Mucosa of stomach (tissue), 1 donor: ENCODE measurements around the gene SHOC2.

Source experiments
- H3K27me3 ChIP-seq: one replicate; pipeline ENCODE4 v1.7.0; 2013; ENCODE audit warnings: mild to moderate bottlenecking, low read length; ENCODE audit not compliant: control insufficient read depth, insufficient read depth
- H3K36me3 ChIP-seq: one replicate; pipeline ENCODE4 v1.7.0; 2013; ENCODE audit warnings: low read length; ENCODE audit not compliant: control insufficient read depth, insufficient read depth
- H3K4me1 ChIP-seq: one replicate; pipeline ENCODE4 v1.7.0; 2013; ENCODE audit warnings: mild to moderate bottlenecking, low read length; ENCODE audit not compliant: control insufficient read depth, insufficient read depth
- H3K4me3 ChIP-seq: one replicate; pipeline ENCODE4 v1.7.0; 2013; ENCODE audit warnings: low read length
- H3K9ac ChIP-seq: one replicate; pipeline ENCODE4 v1.7.0; 2013; ENCODE audit warnings: mild to moderate bottlenecking, low read length, moderate library complexity
- H3K9me3 ChIP-seq: one replicate; pipeline ENCODE4 v1.7.0; 2013; ENCODE audit warnings: mild to moderate bottlenecking, low read length, moderate library complexity; ENCODE audit not compliant: control insufficient read depth
- donor health status: Pancreatic carcinoma.

The SHOC2 gene

GRCh38 chr10:111015181-111015580, 95.8 kb downstream of the SHOC2 start:
- Histone ChIP-seq H3K4me1 (no peaks in the 10 kb centered on the region), H3K4me3 (no peak overlapping the region), H3K9ac (no peak overlapping the region), H3K27me3 (no peaks in the 10 kb centered on the region), H3K9me3 (no peaks in the 10 kb centered on the region), H3K36me3 (no peaks in the 10 kb centered on the region)

GRCh38 chr10:111017098-111017497, 97.7 kb downstream of the SHOC2 start:
- Histone ChIP-seq H3K27me3 (no peaks in the 10 kb centered on the region), H3K36me3 (no peaks in the 10 kb centered on the region), H3K4me1 (no peaks in the 10 kb centered on the region), H3K4me3 (no peak overlapping the region), H3K9me3 (no peaks in the 10 kb centered on the region), H3K9ac (no peak overlapping the region)

- Histone ChIP-seq H3K4me1 (no peaks in the 10 kb centered on the region), H3K9ac (no peak overlapping the region), H3K27me3 (no peaks in the 10 kb centered on the region), H3K9me3 (no peaks in the 10 kb centered on the region), H3K4me3 (no peak overlapping the region), H3K36me3 (no peaks in the 10 kb centered on the region)
Measured at GRCh38 chr10:111018021-111018420, 98.6 kb downstream of the SHOC2 start.

- no peaks in the 10 kb centered on the region for H3K27me3 ChIP-seq
- H3K4me3 ChIP-seq = no peak overlapping the region
- H3K36me3 ChIP-seq = no peaks in the 10 kb centered on the region
- no peak overlapping the region for H3K9ac ChIP-seq
- H3K9me3 ChIP-seq = no peaks in the 10 kb centered on the region
- H3K4me1 ChIP-seq = no peaks in the 10 kb centered on the region
Measured at GRCh38 chr10:111023060-111023459, 103.7 kb downstream of the SHOC2 start.

GRCh38 chr10:111030042-111030750, 110.8 kb downstream of the SHOC2 start:
- H3K4me3 ChIP-seq = no peak overlapping the region
- no peaks in the 10 kb centered on the region for H3K36me3 ChIP-seq
- no peak overlapping the region for H3K9ac ChIP-seq

GRCh38 chr10:111034598-111035310, 115.3 kb downstream of the SHOC2 start:
- Histone ChIP-seq H3K27me3 (no peaks in the 10 kb centered on the region), H3K36me3 (no peaks in the 10 kb centered on the region), H3K4me1 (no peaks in the 10 kb centered on the region), H3K9ac (no peak overlapping the region), H3K9me3 (no peaks in the 10 kb centered on the region), H3K4me3 (no peak overlapping the region)

More at GRCh38 chr10:111030042-111030750, 110.8 kb downstream of the SHOC2 start:
- Histone ChIP-seq H3K9me3 (no peaks in the 10 kb centered on the region), H3K4me1 (no peaks in the 10 kb centered on the region), H3K27me3 (no peaks in the 10 kb centered on the region)

GRCh38 chr10:111035542-111035941, 116.1 kb downstream of the SHOC2 start:
- Histone ChIP-seq H3K4me3 (no peak overlapping the region), H3K27me3 (no peaks in the 10 kb centered on the region), H3K9me3 (no peaks in the 10 kb centered on the region), H3K4me1 (no peaks in the 10 kb centered on the region), H3K36me3 (no peaks in the 10 kb centered on the region), H3K9ac (no peak overlapping the region)

- Histone ChIP-seq H3K4me1 (no peaks in the 10 kb centered on the region), H3K4me3 (no peak overlapping the region), H3K9me3 (no peaks in the 10 kb centered on the region), H3K27me3 (no peaks in the 10 kb centered on the region), H3K9ac (no peak overlapping the region), H3K36me3 (no peaks in the 10 kb centered on the region)
Measured at GRCh38 chr10:111037858-111038257, 118.5 kb downstream of the SHOC2 start.

- no peaks in the 10 kb centered on the region for H3K36me3 ChIP-seq
- no peaks in the 10 kb centered on the region for H3K4me1 ChIP-seq
- no peaks in the 10 kb centered on the region for H3K27me3 ChIP-seq
- no peak overlapping the region for H3K9ac ChIP-seq
- H3K9me3 ChIP-seq = no peaks in the 10 kb centered on the region
- H3K4me3 ChIP-seq = no peak overlapping the region
Measured at GRCh38 chr10:111039522-111039921, 120.1 kb downstream of the SHOC2 start.

GRCh38 chr10:111057006-111057405, 137.6 kb downstream of the SHOC2 start:
- H3K9me3 ChIP-seq = no peaks in the 10 kb centered on the region
- no peaks in the 10 kb centered on the region for H3K36me3 ChIP-seq
- no peak overlapping the region for H3K9ac ChIP-seq
- H3K4me3 ChIP-seq = no peak overlapping the region
- H3K4me1 ChIP-seq = no peaks in the 10 kb centered on the region
- H3K27me3 ChIP-seq = no peaks in the 10 kb centered on the region
